GM23338 (cell line): ENCODE data around the gene LRRC63. TPM values are rescaled to one million over a fixed set of nuclear protein-coding genes. Genes with fewer than 3 reads are reported as not detected.

Experiments used
- ATAC-seq: fragments of 200-7000 bp; cut with Tn5 transposase; 3 replicates; pipeline ENCODE4 v1.9.1; 2020
- DNase-seq: peaks from one replicate; pipeline ENCODE4 v3.0.0-alpha.2; 2015; ENCODE audit warnings: low spot score
- H2AFZ ChIP-seq: fragments of 200-600 bp; sonication (generic); 2 replicates; pipeline ENCODE4 v1.8.0; 2016; ENCODE audit warnings: antibody characterized with exemption, mild to moderate bottlenecking, moderate library complexity
- H3F3A ChIP-seq: fragments of 200-600 bp; sonication (generic); replicated peaks from 2 replicates; pipeline ENCODE4 v1.8.0; 2017; ENCODE audit warnings: antibody characterized with exemption, mixed run types, low read depth
- H3K27ac ChIP-seq: fragments of 200-600 bp; sonication (generic); 2 replicates; pipeline ENCODE4 v1.6.1; 2016; ENCODE audit warnings: low read depth
- H3K27me3 ChIP-seq: fragments of 200-600 bp; sonication (generic); 2 replicates; pipeline ENCODE4 v1.8.0; 2016; ENCODE audit warnings: mild to moderate bottlenecking, mixed run types, moderate library complexity; ENCODE audit not compliant: insufficient read depth
- H3K36me3 ChIP-seq: fragments of 200-600 bp; sonication (generic); 2 replicates; pipeline ENCODE4 v1.8.0; 2016; ENCODE audit warnings: mild to moderate bottlenecking; ENCODE audit not compliant: insufficient read depth
- H3K4me1 ChIP-seq: fragments of 200-600 bp; sonication (generic); 2 replicates; pipeline ENCODE4 v1.8.0; 2016; ENCODE audit warnings: mild to moderate bottlenecking, moderate library complexity; ENCODE audit not compliant: insufficient read depth
- H3K4me2 ChIP-seq: fragments of 200-600 bp; sonication (generic); 2 replicates; pipeline ENCODE4 v1.7.1; 2017; ENCODE audit warnings: mixed run types
- H3K4me3 ChIP-seq: fragments of 200-600 bp; sonication (generic); 2 replicates; pipeline ENCODE4 v1.6.1; 2016; ENCODE audit warnings: mixed run types
- H3K79me2 ChIP-seq: fragments of 200-600 bp; sonication (generic); replicated peaks from 2 replicates; pipeline ENCODE4 v1.8.0; 2017; ENCODE audit warnings: mild to moderate bottlenecking; ENCODE audit not compliant: insufficient read depth
- H3K9me2 ChIP-seq: fragments of 200-600 bp; sonication (generic); 2 replicates; pipeline ENCODE4 v1.8.0; 2017; ENCODE audit not compliant: insufficient read depth
- H4K20me1 ChIP-seq: fragments of 200-600 bp; sonication (generic); replicated peaks from 2 replicates; pipeline ENCODE4 v1.8.0; 2017; ENCODE audit warnings: mild to moderate bottlenecking; ENCODE audit not compliant: insufficient read depth
- H3K27ac Mint-ChIP-seq: 2 replicates; pipeline ENCODE4 v1.8.0; 2020; ENCODE audit warnings: inconsistent platforms, mild to moderate bottlenecking, moderate library complexity, mixed read lengths
- H3K27me3 Mint-ChIP-seq: 3 replicates; pipeline ENCODE4 v1.8.0; 2022; ENCODE audit warnings: low read depth, mild to moderate bottlenecking, moderate library complexity, mixed read lengths, inconsistent platforms; ENCODE audit not compliant: insufficient read depth, poor library complexity
- H3K36me3 Mint-ChIP-seq: 3 replicates; pipeline ENCODE4 v1.8.0; 2021; ENCODE audit warnings: low read depth, mild to moderate bottlenecking, inconsistent platforms, moderate library complexity, mixed read lengths
- H3K4me1 Mint-ChIP-seq: 3 replicates; pipeline ENCODE4 v1.8.0; 2020; ENCODE audit warnings: mild to moderate bottlenecking, inconsistent platforms, mixed read lengths
- H3K4me3 Mint-ChIP-seq: 3 replicates; pipeline ENCODE4 v1.8.0; 2021; ENCODE audit warnings: moderate library complexity, mild to moderate bottlenecking, inconsistent platforms, mixed read lengths
- H3K9me3 Mint-ChIP-seq: 3 replicates; pipeline ENCODE4 v1.8.0; 2020; ENCODE audit warnings: moderate library complexity, mild to moderate bottlenecking, inconsistent platforms, mixed read lengths
- CREB1 ChIP-seq: fragments of 250-450 bp; sonication (Bioruptor Pico); IDR thresholded peaks from 2 replicates; pipeline ENCODE4 v1.5.0; 2020; ENCODE audit warnings: low read depth, mild to moderate bottlenecking, moderate library complexity
- CTCF ChIP-seq, 2 experiments: fragments of 200-600 bp in 1 of 2; sonication (generic) in 1 of 2; conservative IDR thresholded peaks; 2 replicates each; pipeline versions ENCODE4 v1.5.1 to v1.6.1; 2016 to 2017; ENCODE audit warnings: antibody characterized with exemption in 2 of 2, low read depth in 2 of 2, mild to moderate bottlenecking in 2 of 2, moderate library complexity in 1 of 2
- ETS1 ChIP-seq: IDR thresholded peaks from 2 replicates; pipeline ENCODE4 v1.6.1; 2016; ENCODE audit warnings: antibody characterized with exemption
- EZH2 ChIP-seq: fragments of 200-600 bp; sonication (generic); IDR thresholded peaks from one replicate; pipeline ENCODE4 v1.8.0; 2017; ENCODE audit warnings: antibody characterized with exemption, mild to moderate bottlenecking, low read depth; ENCODE audit not compliant: unreplicated experiment
- EZH2phosphoT487 ChIP-seq: fragments of 200-600 bp; sonication (generic); IDR thresholded peaks from one replicate; pipeline ENCODE4 v1.8.1; 2018; ENCODE audit warnings: antibody characterized with exemption; ENCODE audit not compliant: unreplicated experiment
- JUNB ChIP-seq: IDR thresholded peaks from one replicate; pipeline ENCODE4 v1.6.1; 2016; ENCODE audit warnings: antibody characterized with exemption; ENCODE audit not compliant: unreplicated experiment
- NANOG ChIP-seq: IDR thresholded peaks from 2 replicates; pipeline ENCODE4 v1.6.1; 2016; ENCODE audit warnings: antibody characterized with exemption, borderline replicate concordance
- POLR2AphosphoS5 ChIP-seq: IDR thresholded peaks from 2 replicates; pipeline ENCODE4 v1.6.1; 2016; ENCODE audit warnings: antibody characterized with exemption, low read depth
- REST ChIP-seq: IDR thresholded peaks from one replicate; pipeline ENCODE4 v1.6.1; 2018; ENCODE audit warnings: antibody characterized with exemption; ENCODE audit not compliant: unreplicated experiment
- STAT1 ChIP-seq: IDR thresholded peaks from one replicate; pipeline ENCODE4 v1.6.1; 2016; ENCODE audit warnings: antibody characterized with exemption; ENCODE audit not compliant: unreplicated experiment
- ZNF114 ChIP-seq: fragments of 250-450 bp; sonication (Bioruptor Pico); IDR thresholded peaks from 2 replicates; pipeline ENCODE4 v1.5.0; 2020; ENCODE audit warnings: mild to moderate bottlenecking, moderate library complexity
- ZNF331 ChIP-seq: fragments of 250-450 bp; sonication (Bioruptor Pico); IDR thresholded peaks from 2 replicates; pipeline ENCODE4 v1.5.0; 2020; ENCODE audit warnings: low read depth, mild to moderate bottlenecking, moderate library complexity
- polyA plus RNA-seq: library from polyadenylated mRNA; unstranded; fragments of >200 nt; fragmentation: Nextera tagmentation; extraction: Ambion mirVana; gene quantifications from 2 replicates; pipeline ENCODE4 v1.2.1, GENCODE V29; 2016
- total RNA-seq: library from RNA; depleted of rRNA; stranded (reverse); fragments of >200 nt; shearing (Covaris generic); gene quantifications from 2 replicates; pipeline ENCODE4 v1.2.3, GENCODE V29; 2014
- TF ChIP-seq, protein P1 (sequence below): fragments of 250-450 bp; sonication (Bioruptor Pico); IDR thresholded peaks from 2 replicates; pipeline ENCODE4 v1.5.0; 2020; ENCODE audit warnings: mild to moderate bottlenecking, moderate library complexity

The LRRC63 gene
- total and polyA plus RNA-seq, 2 experiments from 2014 or later = not detected

GRCh38 chr13:46179969-46180763, 31.6 kb upstream of the LRRC63 start:
- H3K4me1 ChIP-seq = peaks cover 14% of the 10 kb centered on the region
- 0 out of 2 replicates have a peak overlapping the region, but pooled peaks have one; percentile 2 for H2AFZ ChIP-seq
- H3K4me3 ChIP-seq = no peak overlapping the region
- H3K27me3 ChIP-seq = no peaks in the 10 kb centered on the region
- DNase-seq (no peak), ATAC-seq (no peak)
- Mint-ChIP-seq H3K4me3 (no peak overlapping the region), H3K36me3 (no peaks in the 10 kb centered on the region), H3K9me3 (no peaks in the 10 kb centered on the region), H3K27me3 (peaks cover 7% of the 10 kb centered on the region), H3K27ac (no peak overlapping the region), H3K4me1 (peaks cover 13% of the 10 kb centered on the region; the same call in 2 of the 3 replicates)
- no peaks in the 10 kb centered on the region for H3K9me2 ChIP-seq
- TF ChIP-seq CTCF (conservative IDR thresholded peaks at IDR 0.05; ENCODE audit: low read depth in 2 of 2) = no peak
- no peak for TF ChIP-seq NANOG
- TF ChIP-seq ZNF331 (CRISPR knock-in tag) = no peak
- TF ChIP-seq JUNB = no peak
- no peak for TF ChIP-seq POLR2AphosphoS5
- TF ChIP-seq REST = no peak
- TF ChIP-seq, protein P1, sequence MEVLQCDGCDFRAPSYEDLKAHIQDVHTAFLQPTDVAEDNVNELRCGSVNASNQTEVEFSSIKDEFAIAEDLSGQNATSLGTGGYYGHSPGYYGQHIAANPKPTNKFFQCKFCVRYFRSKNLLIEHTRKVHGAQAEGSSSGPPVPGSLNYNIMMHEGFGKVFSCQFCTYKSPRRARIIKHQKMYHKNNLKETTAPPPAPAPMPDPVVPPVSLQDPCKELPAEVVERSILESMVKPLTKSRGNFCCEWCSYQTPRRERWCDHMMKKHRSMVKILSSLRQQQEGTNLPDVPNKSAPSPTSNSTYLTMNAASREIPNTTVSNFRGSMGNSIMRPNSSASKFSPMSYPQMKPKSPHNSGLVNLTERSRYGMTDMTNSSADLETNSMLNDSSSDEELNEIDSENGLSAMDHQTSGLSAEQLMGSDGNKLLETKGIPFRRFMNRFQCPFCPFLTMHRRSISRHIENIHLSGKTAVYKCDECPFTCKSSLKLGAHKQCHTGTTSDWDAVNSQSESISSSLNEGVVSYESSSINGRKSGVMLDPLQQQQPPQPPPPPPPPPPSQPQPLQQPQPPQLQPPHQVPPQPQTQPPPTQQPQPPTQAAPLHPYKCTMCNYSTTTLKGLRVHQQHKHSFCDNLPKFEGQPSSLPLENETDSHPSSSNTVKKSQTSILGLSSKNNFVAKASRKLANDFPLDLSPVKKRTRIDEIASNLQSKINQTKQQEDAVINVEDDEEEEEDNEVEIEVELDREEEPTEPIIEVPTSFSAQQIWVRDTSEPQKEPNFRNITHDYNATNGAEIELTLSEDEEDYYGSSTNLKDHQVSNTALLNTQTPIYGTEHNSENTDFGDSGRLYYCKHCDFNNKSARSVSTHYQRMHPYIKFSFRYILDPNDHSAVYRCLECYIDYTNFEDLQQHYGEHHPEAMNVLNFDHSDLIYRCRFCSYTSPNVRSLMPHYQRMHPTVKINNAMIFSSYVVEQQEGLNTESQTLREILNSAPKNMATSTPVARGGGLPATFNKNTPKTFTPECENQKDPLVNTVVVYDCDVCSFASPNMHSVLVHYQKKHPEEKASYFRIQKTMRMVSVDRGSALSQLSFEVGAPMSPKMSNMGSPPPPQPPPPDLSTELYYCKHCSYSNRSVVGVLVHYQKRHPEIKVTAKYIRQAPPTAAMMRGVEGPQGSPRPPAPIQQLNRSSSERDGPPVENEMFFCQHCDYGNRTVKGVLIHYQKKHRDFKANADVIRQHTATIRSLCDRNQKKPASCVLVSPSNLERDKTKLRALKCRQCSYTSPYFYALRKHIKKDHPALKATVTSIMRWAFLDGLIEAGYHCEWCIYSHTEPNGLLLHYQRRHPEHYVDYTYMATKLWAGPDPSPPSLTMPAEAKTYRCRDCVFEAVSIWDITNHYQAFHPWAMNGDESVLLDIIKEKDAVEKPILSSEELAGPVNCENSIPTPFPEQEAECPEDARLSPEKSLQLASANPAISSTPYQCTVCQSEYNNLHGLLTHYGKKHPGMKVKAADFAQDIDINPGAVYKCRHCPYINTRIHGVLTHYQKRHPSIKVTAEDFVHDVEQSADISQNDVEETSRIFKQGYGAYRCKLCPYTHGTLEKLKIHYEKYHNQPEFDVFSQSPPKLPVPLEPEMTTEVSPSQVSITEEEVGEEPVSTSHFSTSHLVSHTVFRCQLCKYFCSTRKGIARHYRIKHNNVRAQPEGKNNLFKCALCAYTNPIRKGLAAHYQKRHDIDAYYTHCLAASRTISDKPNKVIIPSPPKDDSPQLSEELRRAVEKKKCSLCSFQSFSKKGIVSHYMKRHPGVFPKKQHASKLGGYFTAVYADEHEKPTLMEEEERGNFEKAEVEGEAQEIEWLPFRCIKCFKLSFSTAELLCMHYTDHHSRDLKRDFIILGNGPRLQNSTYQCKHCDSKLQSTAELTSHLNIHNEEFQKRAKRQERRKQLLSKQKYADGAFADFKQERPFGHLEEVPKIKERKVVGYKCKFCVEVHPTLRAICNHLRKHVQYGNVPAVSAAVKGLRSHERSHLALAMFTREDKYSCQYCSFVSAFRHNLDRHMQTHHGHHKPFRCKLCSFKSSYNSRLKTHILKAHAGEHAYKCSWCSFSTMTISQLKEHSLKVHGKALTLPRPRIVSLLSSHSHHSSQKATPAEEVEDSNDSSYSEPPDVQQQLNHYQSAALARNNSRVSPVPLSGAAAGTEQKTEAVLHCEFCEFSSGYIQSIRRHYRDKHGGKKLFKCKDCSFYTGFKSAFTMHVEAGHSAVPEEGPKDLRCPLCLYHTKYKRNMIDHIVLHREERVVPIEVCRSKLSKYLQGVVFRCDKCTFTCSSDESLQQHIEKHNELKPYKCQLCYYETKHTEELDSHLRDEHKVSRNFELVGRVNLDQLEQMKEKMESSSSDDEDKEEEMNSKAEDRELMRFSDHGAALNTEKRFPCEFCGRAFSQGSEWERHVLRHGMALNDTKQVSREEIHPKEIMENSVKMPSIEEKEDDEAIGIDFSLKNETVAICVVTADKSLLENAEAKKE (CRISPR knock-in tag) = no peak
- no peak for TF ChIP-seq CREB1 (CRISPR knock-in tag)
- TF ChIP-seq EZH2 = no peak
- TF ChIP-seq EZH2phosphoT487 = no peak
- TF ChIP-seq ZNF114 (CRISPR knock-in tag) = no peak
- no peak for TF ChIP-seq ETS1
- TF ChIP-seq STAT1 = no peak
- no peaks in the 10 kb centered on the region for H3K79me2 ChIP-seq
- no peaks in the 10 kb centered on the region for H4K20me1 ChIP-seq
- H3K36me3 ChIP-seq = no peaks in the 10 kb centered on the region
- no peak overlapping the region for H3K27ac ChIP-seq
- H3K4me2 ChIP-seq = no peak overlapping the region
- no peaks in the 10 kb centered on the region for H3F3A ChIP-seq
